ENCODE results near the gene ERLEC1.

DNA sequence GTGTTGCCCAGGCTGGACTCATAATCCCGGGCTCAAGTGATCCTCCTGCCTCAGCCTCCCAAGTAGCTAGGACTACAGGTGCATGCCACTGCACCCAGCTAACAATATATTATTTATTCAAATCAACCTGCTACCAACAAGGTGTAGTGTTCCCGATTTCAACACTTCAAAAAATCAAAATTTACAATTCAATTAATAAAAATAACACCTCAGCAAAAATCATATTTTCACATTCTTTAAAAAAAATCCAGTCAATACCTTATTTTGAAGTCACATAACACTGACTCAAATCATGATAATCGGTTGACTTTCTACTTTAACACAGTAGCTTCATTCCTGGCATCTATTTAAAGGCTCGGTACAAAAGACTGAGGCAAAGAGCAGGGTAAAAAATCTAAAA is 65.7 kb downstream of the ERLEC1 start:
- TF ChIP-seq, protein P1, sequence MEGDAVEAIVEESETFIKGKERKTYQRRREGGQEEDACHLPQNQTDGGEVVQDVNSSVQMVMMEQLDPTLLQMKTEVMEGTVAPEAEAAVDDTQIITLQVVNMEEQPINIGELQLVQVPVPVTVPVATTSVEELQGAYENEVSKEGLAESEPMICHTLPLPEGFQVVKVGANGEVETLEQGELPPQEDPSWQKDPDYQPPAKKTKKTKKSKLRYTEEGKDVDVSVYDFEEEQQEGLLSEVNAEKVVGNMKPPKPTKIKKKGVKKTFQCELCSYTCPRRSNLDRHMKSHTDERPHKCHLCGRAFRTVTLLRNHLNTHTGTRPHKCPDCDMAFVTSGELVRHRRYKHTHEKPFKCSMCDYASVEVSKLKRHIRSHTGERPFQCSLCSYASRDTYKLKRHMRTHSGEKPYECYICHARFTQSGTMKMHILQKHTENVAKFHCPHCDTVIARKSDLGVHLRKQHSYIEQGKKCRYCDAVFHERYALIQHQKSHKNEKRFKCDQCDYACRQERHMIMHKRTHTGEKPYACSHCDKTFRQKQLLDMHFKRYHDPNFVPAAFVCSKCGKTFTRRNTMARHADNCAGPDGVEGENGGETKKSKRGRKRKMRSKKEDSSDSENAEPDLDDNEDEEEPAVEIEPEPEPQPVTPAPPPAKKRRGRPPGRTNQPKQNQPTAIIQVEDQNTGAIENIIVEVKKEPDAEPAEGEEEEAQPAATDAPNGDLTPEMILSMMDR (IDR thresholded peaks at IDR 0.05; ENCODE audit: poor library complexity) = no peak
- no peak for TF ChIP-seq EZH2 (IDR thresholded peaks at IDR 0.05; ENCODE audit: borderline replicate concordance)

Data from hepatocyte (in vitro differentiated cells).